Epithelial cell of proximal tubule (primary cell): Measurements from ENCODE around the gene FPR1. TPM values are rescaled to one million over a fixed set of nuclear protein-coding genes. Genes with fewer than 3 reads are reported as not detected.

Experiments used
- DNase-seq: peaks from one replicate; pipeline ENCODE4 v3.0.0-alpha.2; 2011; ENCODE audit warnings: low read depth
- H3K4me3 ChIP-seq: 2 replicates; pipeline ENCODE4 v1.5.1; 2011; ENCODE audit warnings: low read depth, mild to moderate bottlenecking, low read length
- total RNA-seq: library from RNA; depleted of rRNA; stranded (reverse); fragments of >200 nt; gene quantifications from 2 replicates; pipeline ENCODE4 v1.2.3, GENCODE V29; 2015
- TF ChIP-seq, protein P1 (sequence below): conservative IDR thresholded peaks from 2 replicates; pipeline ENCODE4 v1.5.1; 2012; ENCODE audit warnings: low read depth, mild to moderate bottlenecking, low read length

FPR1 gene
- total RNA-seq, 1 donor from 2014 or later: not detected

DNA sequence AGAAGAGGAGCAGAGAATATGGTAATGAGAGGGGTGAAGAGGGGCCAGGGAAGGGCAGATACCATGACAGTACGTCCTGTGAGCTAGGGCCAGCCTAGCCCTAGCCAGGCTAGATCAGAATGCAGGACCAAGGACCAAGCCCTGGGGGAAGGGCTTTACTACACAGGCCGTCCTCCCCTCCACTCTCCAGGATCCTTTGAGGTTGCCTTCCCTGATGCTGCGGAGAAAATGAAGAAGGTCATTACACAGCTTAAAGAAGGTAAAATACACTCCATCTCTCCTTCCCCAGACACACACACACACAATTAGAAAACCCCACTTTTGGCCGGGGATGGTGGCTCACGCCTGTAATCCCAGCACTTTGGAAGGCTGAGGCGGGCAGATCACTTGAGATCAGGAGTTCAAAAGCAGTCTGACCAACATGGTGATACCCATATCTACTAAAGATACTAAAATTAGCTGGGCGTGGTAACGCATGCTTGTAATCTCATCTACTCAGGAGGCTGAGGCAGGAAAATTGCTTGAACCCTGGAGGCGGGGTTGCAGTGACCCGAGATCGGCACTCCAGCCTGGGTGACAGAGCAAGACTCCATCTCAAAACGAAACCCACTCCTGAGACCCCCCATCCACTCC lies 50.1 kb downstream of the FPR1 start:
- DNase-seq: no peak
- TF ChIP-seq, protein P1, sequence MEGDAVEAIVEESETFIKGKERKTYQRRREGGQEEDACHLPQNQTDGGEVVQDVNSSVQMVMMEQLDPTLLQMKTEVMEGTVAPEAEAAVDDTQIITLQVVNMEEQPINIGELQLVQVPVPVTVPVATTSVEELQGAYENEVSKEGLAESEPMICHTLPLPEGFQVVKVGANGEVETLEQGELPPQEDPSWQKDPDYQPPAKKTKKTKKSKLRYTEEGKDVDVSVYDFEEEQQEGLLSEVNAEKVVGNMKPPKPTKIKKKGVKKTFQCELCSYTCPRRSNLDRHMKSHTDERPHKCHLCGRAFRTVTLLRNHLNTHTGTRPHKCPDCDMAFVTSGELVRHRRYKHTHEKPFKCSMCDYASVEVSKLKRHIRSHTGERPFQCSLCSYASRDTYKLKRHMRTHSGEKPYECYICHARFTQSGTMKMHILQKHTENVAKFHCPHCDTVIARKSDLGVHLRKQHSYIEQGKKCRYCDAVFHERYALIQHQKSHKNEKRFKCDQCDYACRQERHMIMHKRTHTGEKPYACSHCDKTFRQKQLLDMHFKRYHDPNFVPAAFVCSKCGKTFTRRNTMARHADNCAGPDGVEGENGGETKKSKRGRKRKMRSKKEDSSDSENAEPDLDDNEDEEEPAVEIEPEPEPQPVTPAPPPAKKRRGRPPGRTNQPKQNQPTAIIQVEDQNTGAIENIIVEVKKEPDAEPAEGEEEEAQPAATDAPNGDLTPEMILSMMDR: no peak
- no peak overlapping the region for H3K4me3 ChIP-seq

DNA sequence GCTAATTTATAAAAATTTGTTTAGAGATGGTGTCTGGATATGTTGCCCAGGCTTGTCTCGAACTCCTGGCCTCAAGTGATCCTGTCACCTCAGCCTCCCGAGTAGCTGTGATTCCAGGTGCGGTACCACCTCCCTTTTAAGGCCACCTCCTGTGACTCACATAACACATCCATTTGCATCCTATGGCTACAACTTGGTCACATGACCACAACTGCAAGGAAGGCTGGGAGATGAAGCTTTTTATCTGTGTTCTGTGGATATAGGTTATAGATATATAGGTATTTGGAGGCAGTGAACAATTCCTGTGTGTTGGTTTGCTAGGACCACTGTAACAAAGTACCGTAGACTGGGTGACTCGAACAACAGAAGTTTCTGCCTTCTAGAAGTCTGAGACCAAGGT lies 52.5 kb downstream of the FPR1 start:
- DNase-seq: no peak
- H3K4me3 ChIP-seq: no peak overlapping the region
- TF ChIP-seq, protein P1: no peak

DNA sequence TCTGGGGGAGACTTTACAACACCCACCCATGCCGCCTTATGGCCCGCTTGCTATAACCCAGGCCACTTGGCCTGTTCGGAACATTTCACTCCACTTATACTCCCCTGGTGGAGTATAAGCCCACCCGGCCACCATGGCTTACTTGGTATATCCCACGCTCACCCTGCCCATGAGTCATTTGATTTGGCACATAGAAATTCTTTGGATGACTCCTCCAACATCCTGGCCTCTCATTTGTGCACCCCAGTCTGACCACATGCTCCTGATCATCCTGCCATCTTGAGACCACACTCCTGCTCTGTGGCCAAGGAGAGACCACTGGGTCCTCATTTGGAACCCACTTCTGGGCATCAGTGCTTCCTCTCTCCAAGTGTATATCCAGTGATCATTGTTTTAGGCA lies 53.4 kb downstream of the FPR1 start:
- H3K4me3 ChIP-seq: no peak overlapping the region
- no peak for DNase-seq

DNA sequence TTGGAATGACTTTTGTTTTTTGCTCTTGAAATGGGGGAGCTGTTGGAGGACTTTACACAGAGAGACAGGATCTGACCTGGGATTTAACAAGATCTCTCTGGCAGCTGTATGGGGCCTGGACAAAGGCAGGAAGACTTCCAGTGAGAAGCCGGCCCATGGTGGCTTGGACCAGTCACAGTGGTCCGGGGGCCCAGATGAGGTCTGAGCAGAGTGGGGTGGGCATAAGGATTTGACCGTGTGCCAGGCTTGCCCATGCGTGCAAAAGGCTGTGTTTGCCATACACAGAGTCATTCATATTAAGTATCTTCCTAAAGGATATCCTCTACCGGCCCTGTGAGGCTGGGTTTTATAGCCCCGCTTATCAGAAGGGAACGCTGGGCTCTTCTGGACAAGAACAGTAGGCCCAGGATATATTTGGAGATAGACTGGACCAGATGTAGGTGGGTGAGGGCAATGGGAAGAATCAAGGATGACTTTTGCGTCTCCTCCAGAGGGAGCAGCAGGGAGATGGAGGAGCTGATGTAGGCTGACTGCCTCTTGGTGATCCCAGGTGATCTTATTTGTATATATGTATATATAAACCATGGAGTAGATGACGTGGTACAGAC lies 54.4 kb downstream of the FPR1 start:
- TF ChIP-seq, protein P1: no peak
- no peak overlapping the region for H3K4me3 ChIP-seq
- no peak for DNase-seq

More for the DNA sequence above, 53.4 kb downstream of the FPR1 start:
- TF ChIP-seq, protein P1: no peak

DNA sequence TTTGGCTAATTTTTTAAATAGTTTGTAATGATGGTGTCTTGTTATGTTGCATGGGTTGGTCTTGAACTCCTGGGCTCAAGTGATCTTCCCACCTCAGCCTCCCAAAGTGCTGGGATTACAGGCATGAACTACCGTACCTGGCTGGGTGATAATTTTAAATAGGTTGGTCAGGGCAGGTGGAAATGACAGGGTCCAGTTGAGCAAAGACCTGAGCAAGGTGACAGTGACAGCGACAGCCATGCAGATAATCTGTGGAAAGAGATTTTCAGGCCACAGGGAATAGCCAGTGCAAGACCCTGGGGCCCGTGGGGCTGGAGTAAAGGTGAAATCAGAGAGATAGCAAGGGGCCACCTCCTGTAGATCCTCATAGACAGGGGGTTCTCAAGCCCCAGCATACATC lies 55.1 kb downstream of the FPR1 start:
- DNase-seq: no peak
- no peak overlapping the region for H3K4me3 ChIP-seq
- TF ChIP-seq, protein P1: no peak

Other genes starting within 250 kb of the FPR1 start
- gene SIGLEC6, start 220.2 kb downstream of the FPR1 start, total RNA-seq: not detected in 2 replicates
- gene ZNF175, start 180.6 kb downstream of the FPR1 start, total RNA-seq: 1.7 and 4.2 TPM in 2 replicates
- gene SIGLEC5, start 121.5 kb downstream of the FPR1 start, total RNA-seq: not detected in 2 replicates
- gene SIGLEC14, start 105.1 kb downstream of the FPR1 start, total RNA-seq: not detected in 2 replicates
- 4.7 and 4.9 TPM in 2 replicates for gene SPACA6, start 58.5 kb downstream of the FPR1 start, total RNA-seq
- 0.35 TPM in 1 of 2 replicates, not detected in the other for gene HAS1, start 27.9 kb downstream of the FPR1 start, total RNA-seq
- not detected in 2 replicates for gene FPR2, start 9.3 kb upstream of the FPR1 start, total RNA-seq
- gene FPR3, start 43.3 kb upstream of the FPR1 start, total RNA-seq: not detected in 2 replicates
- 2.2 TPM in 2 replicates for gene ZNF577, start 136.1 kb upstream of the FPR1 start, total RNA-seq
- 5.4 and 15.6 TPM in 2 replicates for gene ZNF649, start 153.1 kb upstream of the FPR1 start, total RNA-seq
- gene ZNF613, start 175.6 kb upstream of the FPR1 start, total RNA-seq: 5.5 and 8.3 TPM in 2 replicates
- 2.7 and 4.3 TPM in 2 replicates for gene ZNF350, start 235.0 kb upstream of the FPR1 start, total RNA-seq